ES-I3 (cell line): Measurements from ENCODE around the gene UBTD1.

Experiments used
- H3K36me3 ChIP-seq: 2 replicates; pipeline ENCODE4 v1.6.1; 2013; ENCODE audit warnings: mild to moderate bottlenecking, low read length, control low read depth, moderate library complexity; ENCODE audit not compliant: insufficient read depth
- H3K4me1 ChIP-seq: 2 replicates; pipeline ENCODE4 v1.6.1; 2013; ENCODE audit warnings: mild to moderate bottlenecking, control low read depth, low read length; ENCODE audit not compliant: insufficient read depth
- H3K9ac ChIP-seq: 2 replicates; pipeline ENCODE4 v1.6.1; 2013; ENCODE audit warnings: low read depth, mild to moderate bottlenecking, low read length, moderate library complexity
- H3K9me3 ChIP-seq: 2 replicates; pipeline ENCODE4 v1.6.1; 2013; ENCODE audit warnings: mild to moderate bottlenecking, low read length, moderate library complexity; ENCODE audit not compliant: control insufficient read depth, insufficient read depth

Gene UBTD1

GRCh38 chr10:97577701-97578100, 79.0 kb downstream of the UBTD1 start:
- no peak overlapping the region for H3K9ac ChIP-seq
- H3K36me3 ChIP-seq, result no peaks in the 10 kb centered on the region
- peaks cover 9% of the 10 kb centered on the region for H3K4me1 ChIP-seq
- no peaks in the 10 kb centered on the region for H3K9me3 ChIP-seq

- Histone ChIP-seq H3K9me3 (no peaks in the 10 kb centered on the region), H3K4me1 (peaks cover 9% of the 10 kb centered on the region), H3K36me3 (no peaks in the 10 kb centered on the region), H3K9ac (no peak overlapping the region)
Observed at GRCh38 chr10:97578171-97578844, 79.6 kb downstream of the UBTD1 start.

GRCh38 chr10:97580421-97581367, 82.0 kb downstream of the UBTD1 start:
- Histone ChIP-seq H3K9ac (no peak overlapping the region), H3K9me3 (no peaks in the 10 kb centered on the region), H3K4me1 (no peaks in the 10 kb centered on the region), H3K36me3 (no peaks in the 10 kb centered on the region)

- Histone ChIP-seq H3K9ac (no peak overlapping the region), H3K4me1 (no peaks in the 10 kb centered on the region), H3K36me3 (no peaks in the 10 kb centered on the region), H3K9me3 (no peaks in the 10 kb centered on the region)
Observed at GRCh38 chr10:97582169-97582568, 83.4 kb downstream of the UBTD1 start.

- Histone ChIP-seq H3K9ac (no peak overlapping the region), H3K9me3 (no peaks in the 10 kb centered on the region), H3K4me1 (no peaks in the 10 kb centered on the region), H3K36me3 (no peaks in the 10 kb centered on the region)
Observed at GRCh38 chr10:97583476-97583875, 84.8 kb downstream of the UBTD1 start.

- no peak within 1 kb of the TSS for H3K9ac ChIP-seq
Observed at GRCh38 chr10:97584060-97584797, 85.5 kb downstream of the UBTD1 start, which contains the start of gene HOGA1. Gene HOGA1 (plus strand): TSS chr10:97584389. CDS start chr10:97584704, 315 bp downstream.

GRCh38 chr10:97584798-97585438, 86.2 kb downstream of the UBTD1 start:
- Histone ChIP-seq H3K9ac (no peak overlapping the region), H3K36me3 (no peaks in the 10 kb centered on the region), H3K9me3 (no peaks in the 10 kb centered on the region), H3K4me1 (no peaks in the 10 kb centered on the region)

More at GRCh38 chr10:97584060-97584797, 85.5 kb downstream of the UBTD1 start, which contains the start of gene HOGA1:
- H3K36me3 ChIP-seq, result no peaks in the 10 kb centered on the region
- H3K9me3 ChIP-seq, result no peaks in the 10 kb centered on the region
- H3K4me1 ChIP-seq, result no peaks in the 10 kb centered on the region

- Histone ChIP-seq H3K9ac (no peak overlapping the region), H3K9me3 (no peaks in the 10 kb centered on the region), H3K4me1 (no peaks in the 10 kb centered on the region), H3K36me3 (no peaks in the 10 kb centered on the region)
Observed at GRCh38 chr10:97585439-97585811, 86.7 kb downstream of the UBTD1 start.

GRCh38 chr10:97587183-97587582, 88.5 kb downstream of the UBTD1 start:
- Histone ChIP-seq H3K4me1 (no peaks in the 10 kb centered on the region), H3K36me3 (no peaks in the 10 kb centered on the region), H3K9ac (no peak overlapping the region), H3K9me3 (no peaks in the 10 kb centered on the region)

GRCh38 chr10:97589479-97589878, 90.8 kb downstream of the UBTD1 start, which contains the start of gene C10orf62:
Gene C10orf62 (plus strand): TSS chr10:97589721. CDS start chr10:97589898, 177 bp downstream.
- Histone ChIP-seq H3K9ac (no peak within 1 kb of the TSS), H3K9me3 (no peaks in the 10 kb centered on the region), H3K4me1 (no peaks in the 10 kb centered on the region), H3K36me3 (no peaks in the 10 kb centered on the region)

- no peak overlapping the region for H3K9ac ChIP-seq
Observed at GRCh38 chr10:97590082-97590747, 91.5 kb downstream of the UBTD1 start.

GRCh38 chr10:97590748-97591495, 92.2 kb downstream of the UBTD1 start:
- no peak overlapping the region for H3K9ac ChIP-seq
- H3K4me1 ChIP-seq, result no peaks in the 10 kb centered on the region
- H3K36me3 ChIP-seq, result no peaks in the 10 kb centered on the region
- H3K9me3 ChIP-seq, result no peaks in the 10 kb centered on the region

More at GRCh38 chr10:97590082-97590747, 91.5 kb downstream of the UBTD1 start:
- no peaks in the 10 kb centered on the region for H3K9me3 ChIP-seq
- no peaks in the 10 kb centered on the region for H3K4me1 ChIP-seq
- no peaks in the 10 kb centered on the region for H3K36me3 ChIP-seq

GRCh38 chr10:97593421-97593820, 94.7 kb downstream of the UBTD1 start:
- Histone ChIP-seq H3K36me3 (no peaks in the 10 kb centered on the region), H3K9me3 (no peaks in the 10 kb centered on the region), H3K9ac (no peak overlapping the region), H3K4me1 (no peaks in the 10 kb centered on the region)
